GM23338 (cell line): ENCODE measurements around the gene MME. TPM values are rescaled to one million over a fixed set of nuclear protein-coding genes. Genes with fewer than 3 reads are reported as not detected.
"Not testable (repeated sequence)": the region's sequence is repeated elsewhere in the genome, so short reads cannot be mapped to it uniquely, and the experiment has no call there.

Experiments
- ATAC-seq: fragments of 200-7000 bp; cut with Tn5 transposase; 3 replicates; pipeline ENCODE4 v1.9.1; 2020
- DNase-seq: peaks from one replicate; pipeline ENCODE4 v3.0.0-alpha.2; 2015; ENCODE audit warnings: low spot score
- H2AFZ ChIP-seq: fragments of 200-600 bp; sonication (generic); 2 replicates; pipeline ENCODE4 v1.8.0; 2016; ENCODE audit warnings: antibody characterized with exemption, mild to moderate bottlenecking, moderate library complexity
- H3F3A ChIP-seq: fragments of 200-600 bp; sonication (generic); replicated peaks from 2 replicates; pipeline ENCODE4 v1.8.0; 2017; ENCODE audit warnings: antibody characterized with exemption, mixed run types, low read depth
- H3K27ac ChIP-seq: fragments of 200-600 bp; sonication (generic); 2 replicates; pipeline ENCODE4 v1.6.1; 2016; ENCODE audit warnings: low read depth
- H3K27me3 ChIP-seq: fragments of 200-600 bp; sonication (generic); 2 replicates; pipeline ENCODE4 v1.8.0; 2016; ENCODE audit warnings: mild to moderate bottlenecking, mixed run types, moderate library complexity; ENCODE audit not compliant: insufficient read depth
- H3K36me3 ChIP-seq: fragments of 200-600 bp; sonication (generic); 2 replicates; pipeline ENCODE4 v1.8.0; 2016; ENCODE audit warnings: mild to moderate bottlenecking; ENCODE audit not compliant: insufficient read depth
- H3K4me1 ChIP-seq: fragments of 200-600 bp; sonication (generic); 2 replicates; pipeline ENCODE4 v1.8.0; 2016; ENCODE audit warnings: mild to moderate bottlenecking, moderate library complexity; ENCODE audit not compliant: insufficient read depth
- H3K4me2 ChIP-seq: fragments of 200-600 bp; sonication (generic); 2 replicates; pipeline ENCODE4 v1.7.1; 2017; ENCODE audit warnings: mixed run types
- H3K4me3 ChIP-seq: fragments of 200-600 bp; sonication (generic); 2 replicates; pipeline ENCODE4 v1.6.1; 2016; ENCODE audit warnings: mixed run types
- H3K79me2 ChIP-seq: fragments of 200-600 bp; sonication (generic); replicated peaks from 2 replicates; pipeline ENCODE4 v1.8.0; 2017; ENCODE audit warnings: mild to moderate bottlenecking; ENCODE audit not compliant: insufficient read depth
- H3K9me2 ChIP-seq: fragments of 200-600 bp; sonication (generic); 2 replicates; pipeline ENCODE4 v1.8.0; 2017; ENCODE audit not compliant: insufficient read depth
- H4K20me1 ChIP-seq: fragments of 200-600 bp; sonication (generic); replicated peaks from 2 replicates; pipeline ENCODE4 v1.8.0; 2017; ENCODE audit warnings: mild to moderate bottlenecking; ENCODE audit not compliant: insufficient read depth
- H3K27ac Mint-ChIP-seq: 2 replicates; pipeline ENCODE4 v1.8.0; 2020; ENCODE audit warnings: inconsistent platforms, mild to moderate bottlenecking, moderate library complexity, mixed read lengths
- H3K27me3 Mint-ChIP-seq: 3 replicates; pipeline ENCODE4 v1.8.0; 2022; ENCODE audit warnings: low read depth, mild to moderate bottlenecking, moderate library complexity, mixed read lengths, inconsistent platforms; ENCODE audit not compliant: insufficient read depth, poor library complexity
- H3K36me3 Mint-ChIP-seq: 3 replicates; pipeline ENCODE4 v1.8.0; 2021; ENCODE audit warnings: low read depth, mild to moderate bottlenecking, inconsistent platforms, moderate library complexity, mixed read lengths
- H3K4me1 Mint-ChIP-seq: 3 replicates; pipeline ENCODE4 v1.8.0; 2020; ENCODE audit warnings: mild to moderate bottlenecking, inconsistent platforms, mixed read lengths
- H3K4me3 Mint-ChIP-seq: 3 replicates; pipeline ENCODE4 v1.8.0; 2021; ENCODE audit warnings: moderate library complexity, mild to moderate bottlenecking, inconsistent platforms, mixed read lengths
- H3K9me3 Mint-ChIP-seq: 3 replicates; pipeline ENCODE4 v1.8.0; 2020; ENCODE audit warnings: moderate library complexity, mild to moderate bottlenecking, inconsistent platforms, mixed read lengths
- CREB1 ChIP-seq: fragments of 250-450 bp; sonication (Bioruptor Pico); IDR thresholded peaks from 2 replicates; pipeline ENCODE4 v1.5.0; 2020; ENCODE audit warnings: low read depth, mild to moderate bottlenecking, moderate library complexity
- CTCF ChIP-seq, 2 experiments: fragments of 200-600 bp in 1 of 2; sonication (generic) in 1 of 2; conservative IDR thresholded peaks; 2 replicates each; pipeline versions ENCODE4 v1.5.1 to v1.6.1; 2016 to 2017; ENCODE audit warnings: antibody characterized with exemption in 2 of 2, low read depth in 2 of 2, mild to moderate bottlenecking in 2 of 2, moderate library complexity in 1 of 2
- ETS1 ChIP-seq: IDR thresholded peaks from 2 replicates; pipeline ENCODE4 v1.6.1; 2016; ENCODE audit warnings: antibody characterized with exemption
- EZH2 ChIP-seq: fragments of 200-600 bp; sonication (generic); IDR thresholded peaks from one replicate; pipeline ENCODE4 v1.8.0; 2017; ENCODE audit warnings: antibody characterized with exemption, mild to moderate bottlenecking, low read depth; ENCODE audit not compliant: unreplicated experiment
- EZH2phosphoT487 ChIP-seq: fragments of 200-600 bp; sonication (generic); IDR thresholded peaks from one replicate; pipeline ENCODE4 v1.8.1; 2018; ENCODE audit warnings: antibody characterized with exemption; ENCODE audit not compliant: unreplicated experiment
- JUNB ChIP-seq: IDR thresholded peaks from one replicate; pipeline ENCODE4 v1.6.1; 2016; ENCODE audit warnings: antibody characterized with exemption; ENCODE audit not compliant: unreplicated experiment
- NANOG ChIP-seq: IDR thresholded peaks from 2 replicates; pipeline ENCODE4 v1.6.1; 2016; ENCODE audit warnings: antibody characterized with exemption, borderline replicate concordance
- POLR2AphosphoS5 ChIP-seq: IDR thresholded peaks from 2 replicates; pipeline ENCODE4 v1.6.1; 2016; ENCODE audit warnings: antibody characterized with exemption, low read depth
- REST ChIP-seq: IDR thresholded peaks from one replicate; pipeline ENCODE4 v1.6.1; 2018; ENCODE audit warnings: antibody characterized with exemption; ENCODE audit not compliant: unreplicated experiment
- STAT1 ChIP-seq: IDR thresholded peaks from one replicate; pipeline ENCODE4 v1.6.1; 2016; ENCODE audit warnings: antibody characterized with exemption; ENCODE audit not compliant: unreplicated experiment
- ZNF114 ChIP-seq: fragments of 250-450 bp; sonication (Bioruptor Pico); IDR thresholded peaks from 2 replicates; pipeline ENCODE4 v1.5.0; 2020; ENCODE audit warnings: mild to moderate bottlenecking, moderate library complexity
- ZNF331 ChIP-seq: fragments of 250-450 bp; sonication (Bioruptor Pico); IDR thresholded peaks from 2 replicates; pipeline ENCODE4 v1.5.0; 2020; ENCODE audit warnings: low read depth, mild to moderate bottlenecking, moderate library complexity
- polyA plus RNA-seq: library from polyadenylated mRNA; unstranded; fragments of >200 nt; fragmentation: Nextera tagmentation; extraction: Ambion mirVana; gene quantifications from 2 replicates; pipeline ENCODE4 v1.2.1, GENCODE V29; 2016
- total RNA-seq: library from RNA; depleted of rRNA; stranded (reverse); fragments of >200 nt; shearing (Covaris generic); gene quantifications from 2 replicates; pipeline ENCODE4 v1.2.3, GENCODE V29; 2014

Gene MME
- total and polyA plus RNA-seq, 2 experiments from 2014 or later = 15.2 to 76.7 TPM

GRCh38 chr3:155134311-155134710 is 54.2 kb downstream of the MME start:
- H3K4me1 Mint-ChIP-seq, H3K9me3 Mint-ChIP-seq, H3K4me2 ChIP-seq, H3K27ac Mint-ChIP-seq, DNase-seq, H3K27me3 Mint-ChIP-seq, H3K36me3 ChIP-seq, H3K4me1 ChIP-seq, ATAC-seq, H3F3A ChIP-seq, H4K20me1 ChIP-seq, H3K9me2 ChIP-seq, H3K4me3 ChIP-seq, H3K27ac ChIP-seq, H3K79me2 ChIP-seq, H2AFZ ChIP-seq, H3K36me3 Mint-ChIP-seq, H3K4me3 Mint-ChIP-seq, H3K27me3 ChIP-seq: not testable (repeated sequence)

- Histone ChIP-seq H3K4me2 (no peak overlapping the region), H4K20me1 (no peaks in the 10 kb centered on the region), H3K9me2 (no peaks in the 10 kb centered on the region), H3K79me2 (no peaks in the 10 kb centered on the region), H3K27ac (no peak overlapping the region), H3K4me3 (no peak overlapping the region), H3K4me1 (no peaks in the 10 kb centered on the region), H3K27me3 (no peaks in the 10 kb centered on the region), H3F3A (no peaks in the 10 kb centered on the region), H3K36me3 (no peaks in the 10 kb centered on the region), H2AFZ (no peak overlapping the region)
- Mint-ChIP-seq H3K4me3 (no peak overlapping the region), H3K27ac (no peak overlapping the region), H3K36me3 (no peaks in the 10 kb centered on the region; the same call in 2 of the 3 replicates), H3K4me1 (no peaks in the 10 kb centered on the region), H3K27me3 (peaks cover 1% of the 10 kb centered on the region), H3K9me3 (no peaks in the 10 kb centered on the region)
- DNase-seq (no peak), ATAC-seq (no peak)
- TF ChIP-seq ETS1 = no peak
- TF ChIP-seq NANOG = no peak
- no peak for TF ChIP-seq EZH2phosphoT487
- TF ChIP-seq EZH2 = no peak
- no peak for TF ChIP-seq REST
- no peak for TF ChIP-seq STAT1
- TF ChIP-seq JUNB = no peak
- TF ChIP-seq CREB1 = no peak
- TF ChIP-seq POLR2AphosphoS5 = no peak
- TF ChIP-seq ZNF331 (CRISPR knock-in tag) = no peak
- no peak for TF ChIP-seq ZNF114 (CRISPR knock-in tag)
- no peak for TF ChIP-seq CTCF (conservative IDR thresholded peaks at IDR 0.05; ENCODE audit: low read depth in 2 of 2)
These were observed 54.9 kb downstream of the MME start for GRCh38 chr3:155135003-155135402.
